NCI-H82 treated with DMSO at 0.1 percent for 48 hours (cell line): ENCODE measurements around the gene ANKRD65.
A peak's percentile ranks its signal among the peaks of the same experiment; 100 is the strongest.
"Not testable (repeated sequence)": the region's sequence is repeated elsewhere in the genome, so short reads cannot be mapped to it uniquely, and the experiment has no call there.

ENCODE experiments used
- DNase-seq: peaks from one replicate; lab custom pipeline; 2025; ENCODE audit not compliant: unreplicated experiment; lab: John Stamatoyannopoulos, UW

ANKRD65 gene

DNA sequence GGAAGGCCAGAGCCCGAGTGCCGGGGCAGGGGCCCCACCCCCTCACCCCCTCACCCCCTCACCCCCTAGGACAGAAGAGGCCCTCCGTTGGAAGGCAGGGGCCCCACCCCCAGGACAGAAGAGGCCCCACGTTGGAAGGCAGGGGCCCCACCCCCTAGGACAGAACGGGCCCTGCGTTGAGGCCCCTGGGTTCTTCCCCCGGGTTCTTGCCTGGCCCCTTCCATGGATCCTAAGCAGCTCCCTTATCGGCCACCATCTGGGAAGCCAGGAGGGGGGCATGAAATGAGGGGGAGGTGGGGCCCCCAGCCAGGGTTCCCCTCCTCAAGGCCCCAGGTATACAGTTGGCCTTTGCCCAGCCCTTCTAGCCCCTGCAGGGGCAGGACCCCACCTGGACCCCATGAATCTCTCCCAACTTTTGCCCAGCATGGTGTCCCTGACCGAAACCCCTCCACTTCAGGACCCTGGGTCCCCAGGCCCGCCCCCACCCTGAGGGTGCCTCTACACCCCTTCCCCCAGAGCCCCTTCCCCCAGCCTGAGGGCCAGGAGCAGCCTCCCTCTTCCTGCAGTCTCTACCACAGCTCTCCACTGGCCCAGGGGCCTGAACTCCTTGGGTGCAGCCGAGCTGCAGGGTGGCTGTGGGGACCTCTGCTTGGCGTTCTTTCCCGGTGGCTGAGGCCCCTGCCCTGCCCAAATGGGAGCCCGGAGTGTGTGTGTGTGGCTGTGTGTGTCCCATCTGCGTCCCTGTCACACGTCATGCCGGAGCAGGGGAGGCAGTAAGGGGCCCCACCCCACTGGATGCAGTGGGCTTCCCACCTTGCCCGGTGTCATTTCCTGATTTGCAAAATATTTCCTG, 10.1 kb upstream of the ANKRD65 start:
- no peak for DNase-seq

DNA sequence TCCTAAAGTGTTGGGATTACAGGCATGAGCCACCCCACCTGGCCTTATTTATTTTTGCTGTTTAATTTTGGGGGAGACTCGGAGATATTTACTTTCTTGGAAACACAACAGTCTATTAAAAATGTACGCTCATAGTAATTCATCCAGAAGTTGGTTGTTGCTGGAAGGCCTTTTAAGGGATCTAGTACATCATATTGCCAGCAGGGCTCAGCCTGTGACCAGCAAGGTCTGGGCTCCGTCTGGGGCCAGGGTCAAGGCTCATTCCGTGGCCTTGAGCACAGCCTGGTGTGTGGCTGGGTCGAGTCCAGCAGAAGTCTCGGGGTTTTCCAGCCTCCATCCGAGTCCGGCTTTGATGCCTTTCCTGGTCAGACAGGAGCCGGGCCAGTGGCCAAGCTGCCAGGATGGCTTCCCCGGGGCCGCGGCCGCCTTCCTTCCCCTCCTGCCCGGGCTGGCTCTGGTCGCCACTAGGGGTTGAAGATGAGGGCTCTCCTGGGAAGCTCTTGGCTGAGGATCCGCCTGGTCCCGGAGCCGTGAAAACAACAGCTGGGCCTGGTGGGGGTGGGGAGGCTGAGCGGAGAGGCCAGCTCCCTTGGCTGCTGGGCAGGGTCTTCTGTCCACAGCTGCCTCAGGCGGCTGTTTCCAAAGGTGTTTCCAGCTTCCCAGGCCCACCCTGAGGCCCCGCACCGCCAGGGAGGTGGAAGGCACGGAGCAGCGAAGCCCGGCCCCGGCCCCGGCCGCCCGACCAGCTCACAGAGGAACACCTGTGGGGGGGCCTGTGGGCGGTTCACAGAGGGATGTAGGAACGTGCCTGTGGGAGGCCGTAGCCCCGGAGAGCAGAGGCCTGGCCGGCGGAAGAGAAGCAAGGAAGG, 9.3 kb upstream of the ANKRD65 start:
- peak; percentile 79 for DNase-seq

DNA sequence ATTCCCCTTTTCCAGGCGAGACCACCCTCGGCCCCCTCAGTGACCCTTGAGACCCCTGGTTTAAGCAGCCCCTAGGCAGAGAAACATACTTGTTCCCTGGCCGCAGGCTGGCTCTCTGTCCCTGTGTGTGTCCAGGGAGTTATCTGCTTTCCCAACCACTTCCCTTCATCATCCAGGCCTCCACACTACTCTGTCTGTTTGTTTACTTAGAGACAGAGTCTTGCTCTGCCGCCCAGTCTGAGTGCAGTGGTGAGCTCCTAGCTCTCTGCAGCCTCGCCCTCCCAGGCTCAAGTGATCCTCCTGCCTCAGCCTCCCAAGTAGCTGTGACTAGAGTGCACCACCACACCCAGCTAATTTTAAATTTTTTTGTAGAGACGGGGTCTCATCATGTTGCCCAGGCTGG, 8.6 kb upstream of the ANKRD65 start:
- DNase-seq, result no peak

DNA sequence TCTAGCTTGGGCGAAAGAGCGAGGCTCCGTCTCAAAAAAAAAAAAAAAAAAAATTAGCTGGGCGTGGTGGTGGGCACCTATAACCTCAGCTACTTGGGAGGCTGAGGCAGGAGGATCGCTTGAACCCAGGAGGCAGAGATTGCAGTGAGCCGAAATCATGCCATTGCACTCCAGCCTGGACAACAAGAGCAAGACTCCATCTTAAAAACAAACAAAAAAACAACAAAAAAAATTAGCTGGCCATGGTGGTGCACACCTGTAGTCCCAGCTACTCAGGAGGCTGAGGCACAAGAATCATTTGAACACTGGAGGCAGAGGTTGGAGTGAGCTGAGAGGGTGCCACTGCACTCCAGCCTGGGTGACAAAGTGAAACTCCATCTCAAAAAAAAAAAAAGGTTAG, 7.9 kb upstream of the ANKRD65 start:
- DNase-seq, result not testable (repeated sequence)

GRCh38 chr1:1428174-1428573, 7.1 kb upstream of the ANKRD65 start:
- DNase-seq, result no peak

DNA sequence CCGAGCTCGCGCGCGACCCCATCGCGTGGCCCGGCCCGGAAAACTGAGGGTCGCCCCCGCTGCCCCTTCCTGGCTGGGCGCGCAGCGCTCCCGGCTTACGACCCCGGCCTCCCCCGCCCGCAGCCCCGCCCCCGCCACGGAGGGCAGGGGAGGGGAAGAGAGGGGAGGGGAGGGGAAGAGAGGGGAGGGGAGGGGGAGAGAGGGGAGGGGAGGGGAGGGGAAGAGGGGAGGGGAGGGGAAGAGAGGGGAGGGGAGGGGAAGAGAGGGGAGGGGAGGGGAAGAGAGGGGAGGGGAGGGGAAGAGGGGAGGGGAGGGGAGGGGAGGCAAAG, 6.7 kb upstream of the ANKRD65 start:
- DNase-seq, result no peak

DNA sequence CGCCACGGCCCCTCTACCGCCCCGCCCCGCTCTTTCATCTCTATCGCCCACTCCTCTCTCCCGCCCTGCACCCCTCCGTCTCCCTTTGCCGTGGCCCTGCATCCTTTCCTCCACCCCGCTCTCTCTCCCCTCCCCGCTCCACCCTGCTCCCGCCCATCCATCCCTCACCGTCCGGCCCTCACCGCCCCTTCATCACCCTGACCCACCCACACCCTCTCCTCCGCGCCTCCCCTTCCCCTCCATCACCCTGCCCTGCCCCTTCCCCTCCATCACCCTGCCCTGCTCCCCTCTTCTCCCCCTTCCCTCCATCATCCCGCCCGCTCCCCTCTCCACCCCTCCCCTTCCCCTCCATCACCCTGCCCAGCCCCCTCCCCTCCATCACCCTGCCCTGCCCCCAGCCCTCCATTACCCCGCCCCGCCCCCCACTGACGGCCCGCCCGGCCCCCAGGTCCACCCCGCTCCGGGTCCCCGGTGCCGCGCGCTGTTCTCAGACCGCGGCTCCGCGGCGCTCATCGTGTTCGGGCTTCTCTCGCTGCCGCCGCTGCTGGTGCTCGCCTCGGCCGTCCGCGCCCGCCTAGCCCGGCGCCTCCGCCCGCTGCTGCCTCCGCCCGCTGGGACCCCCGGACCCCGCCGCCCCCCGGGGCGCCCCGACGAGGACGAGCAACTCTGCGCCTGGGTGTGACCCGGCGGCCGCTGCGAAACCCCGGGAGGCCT, 6.2 kb upstream of the ANKRD65 start:
- DNase-seq, result peak; percentile 92

- no peak for DNase-seq
Observed at GRCh38 chr1:1426496-1427105, 5.5 kb upstream of the ANKRD65 start.

GRCh38 chr1:1425753-1426495, 4.8 kb upstream of the ANKRD65 start:
- DNase-seq, result no peak

GRCh38 chr1:1425426-1425752, 4.3 kb upstream of the ANKRD65 start:
- DNase-seq, result no peak

GRCh38 chr1:1424707-1425106, 3.6 kb upstream of the ANKRD65 start:
- no peak for DNase-seq

GRCh38 chr1:1423245-1423597, 2.1 kb upstream of the ANKRD65 start:
- no peak for DNase-seq

GRCh38 chr1:1422465-1423244, 1.6 kb upstream of the ANKRD65 start:
- DNase-seq, result no peak

DNA sequence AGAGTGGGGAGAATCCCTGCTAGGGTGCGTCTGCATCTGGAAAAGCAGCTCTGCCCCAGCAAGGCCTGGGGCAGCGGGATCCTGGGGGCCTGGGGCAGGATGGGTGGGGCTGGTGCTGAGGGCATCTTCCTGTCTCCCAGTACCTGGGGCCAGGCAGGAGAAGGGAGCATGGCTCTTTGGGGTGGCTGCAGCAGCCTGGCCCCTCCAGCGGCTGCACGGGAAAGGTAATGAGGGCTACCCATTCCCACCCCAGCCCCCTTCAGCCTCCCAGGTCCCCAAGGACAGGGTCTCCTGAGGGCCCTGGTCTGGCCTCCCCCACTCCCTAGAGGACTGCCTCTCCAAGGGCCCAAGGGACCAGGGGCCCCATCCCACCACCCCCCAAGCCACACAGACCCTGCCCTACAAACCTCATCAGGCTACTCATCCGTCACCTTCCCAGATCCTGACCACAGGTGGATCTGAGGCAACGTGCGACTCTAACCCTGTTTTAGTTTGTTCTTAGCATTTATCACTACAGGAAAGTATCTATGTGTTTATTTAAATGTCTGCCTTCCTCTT, 910 bp upstream of the ANKRD65 start:
- no peak for DNase-seq

DNA sequence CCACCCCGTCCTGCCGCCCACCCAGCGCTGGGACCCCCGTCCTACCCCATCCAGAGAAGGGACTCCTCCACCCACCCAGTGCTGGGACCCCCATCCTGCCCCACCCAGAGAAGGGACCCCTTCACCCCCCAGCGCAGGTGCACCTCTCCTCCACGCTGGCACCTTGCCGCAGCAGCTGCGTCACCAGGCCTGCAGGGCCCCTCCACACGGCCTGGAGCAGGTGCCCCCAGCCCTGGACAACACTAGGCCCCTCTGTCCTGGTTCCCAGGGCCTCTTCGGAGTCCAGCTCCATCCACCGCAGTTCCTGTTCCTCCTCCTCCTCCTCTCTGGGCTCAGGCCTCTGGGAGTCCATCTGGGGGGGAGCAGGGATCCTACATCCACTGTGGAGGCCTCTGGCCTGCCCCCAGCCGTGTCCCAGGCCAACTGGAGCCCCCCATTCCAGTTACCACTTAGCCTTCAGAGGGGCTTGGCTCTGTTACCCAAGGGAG, 378 bp downstream of the ANKRD65 start:
- DNase-seq, result no peak

- DNase-seq, result no peak
Observed at GRCh38 chr1:1419813-1420653, 1.0 kb downstream of the ANKRD65 start.

DNA sequence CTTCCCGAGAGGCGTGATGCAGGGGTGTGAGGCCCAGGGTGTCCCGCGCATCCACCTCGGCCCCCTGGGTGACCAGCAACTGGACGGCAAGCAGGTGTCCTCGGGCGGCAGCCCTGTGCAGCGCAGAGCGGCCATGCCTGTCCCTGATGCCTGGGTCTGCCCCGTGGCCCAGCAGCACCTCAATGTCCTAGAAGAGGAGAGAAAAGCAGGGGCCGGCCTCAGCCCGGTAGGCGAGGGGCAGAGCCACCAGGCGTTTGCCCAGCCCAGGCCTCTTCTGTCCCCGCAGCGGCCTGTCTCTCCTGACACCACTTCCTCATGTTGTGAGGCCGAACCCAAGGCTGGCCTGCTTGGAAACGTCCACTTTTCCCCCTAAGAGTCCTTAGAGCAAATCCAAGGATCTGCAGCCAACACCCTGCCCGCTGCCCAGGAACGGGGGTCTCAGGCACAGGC, 1.7 kb downstream of the ANKRD65 start:
- DNase-seq, result no peak
